GM11168 (cell line): ENCODE results near the gene DQX1.

Experiments
- in situ Hi-C: fragments of 300-500 bp; cut with MboI; formaldehyde crosslinking; loops from one replicate; pipeline ENCODE4 v1.12.0; 2022; ENCODE audit warnings: low sequenced_read_pairs; ENCODE audit not compliant: unreplicated experiment

The DQX1 gene

DNA sequence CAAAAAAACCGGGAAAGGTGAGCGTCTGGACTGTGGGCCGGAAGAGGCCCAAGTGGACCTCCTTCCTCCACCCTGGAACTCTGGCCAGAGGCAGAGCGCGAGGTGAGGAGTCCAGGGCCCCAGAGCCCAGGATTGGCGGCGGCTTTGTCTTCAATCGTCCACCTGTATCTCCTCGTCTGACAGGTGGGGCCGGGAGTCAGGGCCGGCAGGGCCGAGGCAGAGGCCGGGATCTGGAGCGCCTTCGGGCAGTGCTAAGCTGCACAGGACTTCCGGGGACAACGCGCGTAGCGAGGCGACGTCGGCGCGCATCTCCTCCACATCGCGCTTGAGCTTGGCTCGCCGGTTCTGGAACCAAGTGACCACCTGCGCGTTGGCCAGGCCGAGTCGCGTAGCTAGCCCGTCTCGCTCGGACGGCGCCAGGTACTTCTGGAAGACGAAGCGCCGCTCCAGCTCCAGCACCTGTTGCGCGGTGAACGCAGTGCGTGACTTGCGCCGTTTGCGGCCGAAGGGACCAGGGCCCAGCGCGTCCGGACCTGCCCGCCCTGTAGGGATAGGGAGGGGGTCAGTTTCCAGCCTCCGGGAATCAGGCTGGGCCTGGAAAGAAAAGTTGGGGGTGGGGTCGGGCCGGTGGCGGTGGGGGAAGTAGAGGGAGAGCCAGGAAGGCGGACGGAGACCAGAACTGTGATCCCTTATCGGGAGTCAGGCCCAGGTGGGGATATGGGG is 28.1 kb downstream of the DQX1 start:
- in situ Hi-C loops: no loop called here

DNA sequence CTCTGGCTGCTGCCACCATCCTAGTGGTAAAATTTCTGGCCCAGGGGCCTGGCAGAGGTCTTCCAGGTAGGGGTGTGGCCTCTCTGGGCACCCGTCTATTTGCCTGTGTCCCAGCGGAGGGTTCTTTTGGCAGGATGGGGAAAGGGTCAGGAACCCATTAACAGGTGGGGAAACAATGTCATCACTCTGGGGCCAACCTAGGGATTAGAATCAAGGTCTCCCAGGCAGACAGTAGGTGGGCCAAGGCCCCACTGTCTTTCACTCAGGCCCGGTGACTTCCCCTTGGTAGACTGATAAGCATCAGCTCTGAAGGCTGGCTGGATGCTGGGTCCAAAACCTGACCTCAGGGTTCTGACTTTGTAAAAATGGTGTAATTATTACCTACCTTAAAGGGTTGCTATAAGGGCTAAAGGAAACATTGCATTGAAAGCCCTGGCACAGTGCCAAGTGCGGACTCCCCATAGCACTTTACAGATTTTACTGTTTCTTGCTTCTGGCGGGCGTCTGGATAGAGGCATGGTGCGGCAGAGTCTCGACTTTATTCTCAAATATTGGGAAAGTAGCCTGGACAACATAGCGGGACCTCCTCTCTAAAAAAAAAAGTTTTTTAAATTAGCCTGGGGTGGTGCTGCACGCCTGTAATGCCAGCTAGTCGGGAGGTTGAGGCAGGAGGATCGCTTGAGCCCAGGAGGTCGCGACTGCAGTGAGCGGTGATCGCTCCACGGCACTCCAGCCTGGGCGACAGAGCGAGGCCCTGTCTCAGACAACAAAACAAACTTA is 28.8 kb downstream of the DQX1 start:
- in situ Hi-C loops: no loop called here

DNA sequence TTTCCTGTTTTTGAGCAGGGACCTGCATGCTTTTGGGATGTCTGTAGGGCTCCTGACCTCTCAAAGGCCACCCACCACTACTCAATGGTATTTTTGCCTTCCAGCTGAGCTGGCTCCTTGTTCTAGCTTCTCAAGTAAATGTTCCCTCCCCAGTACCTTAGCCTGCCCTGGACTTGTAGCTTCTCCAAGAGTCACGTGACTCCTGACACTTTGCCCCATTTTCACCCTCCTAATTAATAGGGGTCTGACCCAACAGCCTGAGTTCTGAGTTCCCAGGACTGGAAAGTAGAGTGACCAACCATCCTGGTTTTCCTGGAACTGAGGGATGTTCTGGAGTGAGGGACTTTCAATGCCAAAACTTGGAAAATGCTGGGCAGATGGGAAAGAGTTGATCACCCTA is 30.6 kb downstream of the DQX1 start:
- in situ Hi-C loops: no loop called here

DNA sequence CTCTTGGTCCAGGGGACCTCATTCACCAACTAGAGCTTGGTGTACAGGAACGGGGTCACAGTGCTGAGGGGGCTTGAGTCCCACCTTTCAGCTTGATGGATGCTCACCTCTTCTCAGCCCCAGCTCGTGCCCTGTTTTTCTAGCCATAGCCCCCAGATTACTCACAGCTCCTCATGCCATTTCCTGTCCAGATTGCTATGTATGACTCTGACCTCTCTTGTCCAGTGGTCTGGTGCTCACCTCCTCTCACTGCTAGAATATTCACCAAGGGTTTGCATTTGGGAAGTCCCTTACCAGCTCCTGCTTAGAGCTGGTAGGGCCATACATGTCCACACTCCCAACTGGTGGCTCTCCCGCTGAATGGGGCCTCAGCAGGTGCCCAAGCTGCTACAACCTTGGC is 32.5 kb downstream of the DQX1 start:
- in situ Hi-C loops: no loop called here

DNA sequence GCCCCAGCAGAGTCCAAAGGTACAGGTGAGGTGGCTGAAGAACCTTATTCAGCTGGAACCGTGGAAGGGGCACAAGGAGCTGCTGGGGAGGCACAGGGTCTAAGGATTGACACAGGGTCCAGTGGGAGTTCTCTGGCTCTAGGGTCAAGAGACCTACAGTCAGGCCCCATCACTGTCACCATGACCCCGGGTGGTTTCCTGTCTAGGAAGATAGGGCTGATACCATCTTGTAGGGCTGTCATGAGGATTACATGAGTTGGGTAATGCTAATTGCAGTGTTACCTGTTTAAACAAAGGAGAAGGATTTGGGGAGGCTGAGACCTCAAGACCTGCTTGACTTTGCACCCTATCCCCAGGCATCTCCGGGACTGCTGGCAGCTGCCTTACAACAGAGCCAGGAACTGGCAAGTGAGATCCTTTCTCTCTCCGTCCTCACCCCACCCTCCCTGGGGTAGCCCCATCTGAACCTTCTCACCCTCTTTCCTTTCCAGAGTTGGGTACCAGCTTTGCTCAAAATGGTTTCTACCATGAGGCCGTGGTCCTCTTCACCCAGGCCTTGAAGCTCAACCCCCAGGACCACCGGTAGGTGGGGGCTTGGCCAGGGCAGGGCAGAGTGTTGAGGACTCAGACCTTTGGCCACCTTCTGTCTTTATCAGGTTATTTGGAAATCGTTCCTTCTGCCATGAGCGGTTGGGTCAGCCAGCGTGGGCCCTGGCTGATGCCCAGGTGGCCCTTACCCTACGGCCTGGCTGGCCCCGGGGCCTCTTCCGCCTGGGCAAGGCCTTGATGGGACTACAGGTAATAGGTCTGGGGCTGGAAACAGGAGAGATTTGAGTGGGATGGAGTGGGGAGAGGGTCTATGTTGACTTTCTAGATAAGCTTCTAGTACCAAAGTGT is 34.1 kb downstream of the DQX1 start:
- in situ Hi-C loops: no loop called here

DNA sequence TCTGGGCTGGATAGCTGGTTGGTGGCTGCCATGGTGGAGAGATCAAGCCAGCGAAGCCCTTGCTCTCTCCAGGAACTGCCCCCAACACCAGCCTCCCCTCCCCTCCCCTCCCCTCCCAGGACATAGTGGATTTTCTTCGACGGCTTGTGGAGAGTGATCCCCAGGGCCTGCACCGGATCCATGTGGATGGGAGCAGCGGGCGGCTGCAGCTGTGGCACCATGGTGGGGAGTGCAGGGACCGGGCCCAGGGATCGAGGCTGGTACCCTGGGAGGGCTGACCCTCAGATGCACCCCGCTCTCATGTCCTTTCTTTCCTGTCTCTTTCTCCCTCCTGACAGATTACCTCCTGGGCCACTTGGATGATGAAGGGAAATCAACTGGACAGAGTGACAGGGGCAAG is 36.1 kb downstream of the DQX1 start:
- in situ Hi-C loops: no loop called here

DNA sequence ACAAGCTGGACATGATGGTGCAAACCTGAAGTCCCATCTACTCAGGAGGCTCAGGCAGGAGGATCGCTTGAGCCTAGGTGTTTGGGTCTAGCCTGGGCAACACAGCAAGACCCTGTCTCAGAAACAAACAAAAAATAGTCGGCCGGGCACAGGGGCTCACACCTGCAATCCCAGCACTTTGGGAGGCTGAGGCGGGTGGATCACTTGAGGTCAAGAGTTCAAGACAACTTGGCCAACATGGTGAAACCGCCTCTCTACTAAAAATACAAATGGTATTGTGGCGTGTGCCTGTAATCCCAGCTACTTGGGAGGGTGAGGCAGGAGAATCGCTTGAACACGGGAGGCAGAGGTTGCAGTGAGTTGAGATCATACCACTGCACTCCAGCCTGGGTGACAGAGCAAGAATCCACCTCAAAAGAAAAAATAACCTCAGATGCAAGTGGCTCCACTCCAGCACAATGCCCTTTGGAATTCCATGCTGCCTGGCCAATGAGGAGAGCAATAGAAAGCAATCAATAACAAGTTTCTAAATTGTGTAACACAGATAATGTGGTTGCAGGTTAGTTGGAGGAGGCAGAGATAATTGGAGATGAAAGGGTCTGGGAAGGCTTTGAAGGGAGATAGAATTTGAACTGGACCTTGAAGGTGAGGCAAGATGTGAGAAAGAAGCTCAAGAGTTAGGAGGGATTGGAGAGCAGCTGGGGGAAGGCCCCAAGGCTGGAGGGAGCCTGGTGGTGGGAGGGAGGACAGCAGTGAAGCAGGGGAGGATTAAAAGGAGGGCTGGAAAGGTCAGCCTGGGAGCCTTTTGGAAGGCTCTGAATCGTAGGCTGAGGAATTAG is 37.2 kb downstream of the DQX1 start:
- in situ Hi-C loops: no loop called here

DNA sequence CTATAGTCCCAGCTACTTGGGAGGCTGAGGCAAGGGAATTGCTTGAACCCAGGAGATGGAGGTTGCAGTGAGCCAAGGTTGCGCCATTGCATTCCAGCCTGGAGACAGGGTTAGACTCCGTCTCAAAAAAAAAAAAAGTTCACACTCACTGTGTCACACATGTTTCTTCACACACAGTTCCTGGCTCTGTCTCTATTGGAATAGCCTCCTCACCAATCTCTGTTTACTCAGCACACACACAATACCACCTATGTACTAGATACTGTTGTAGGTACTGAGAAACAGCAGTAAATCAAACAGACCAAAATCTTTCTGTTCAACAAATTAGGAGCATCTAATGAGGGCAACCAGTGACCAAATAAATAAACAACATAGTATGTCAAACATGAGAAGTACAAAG is 39.9 kb downstream of the DQX1 start:
- in situ Hi-C loops: no loop called here

DNA sequence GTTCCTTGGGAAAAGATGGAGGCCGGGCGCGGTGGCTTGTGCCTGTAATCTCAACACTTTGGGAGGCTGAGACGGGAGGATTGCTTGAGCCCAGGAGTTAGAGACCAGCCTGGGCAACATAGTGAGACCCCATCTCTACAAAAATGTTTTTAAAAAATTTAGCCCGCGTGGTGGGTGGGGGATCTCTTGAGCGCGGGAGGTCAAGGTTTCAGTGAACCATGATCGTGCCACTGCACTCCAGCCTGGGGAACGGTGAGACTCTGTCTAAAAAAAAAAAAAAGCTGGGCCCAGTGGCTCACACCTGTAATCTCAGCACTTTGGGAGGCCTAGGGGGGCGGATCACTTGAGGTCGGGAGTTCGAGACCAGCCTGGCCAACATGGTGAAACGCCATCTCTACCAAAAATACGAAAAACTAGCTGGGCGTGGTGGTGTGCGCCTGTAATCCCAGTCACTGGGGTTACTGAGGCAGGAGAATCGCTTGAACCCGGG is 42.3 kb downstream of the DQX1 start:
- in situ Hi-C loops: loop anchor here (5.0 kb wide), 1 partner anchor 94 kb away; no protein-coding TSS in a partner anchor

DNA sequence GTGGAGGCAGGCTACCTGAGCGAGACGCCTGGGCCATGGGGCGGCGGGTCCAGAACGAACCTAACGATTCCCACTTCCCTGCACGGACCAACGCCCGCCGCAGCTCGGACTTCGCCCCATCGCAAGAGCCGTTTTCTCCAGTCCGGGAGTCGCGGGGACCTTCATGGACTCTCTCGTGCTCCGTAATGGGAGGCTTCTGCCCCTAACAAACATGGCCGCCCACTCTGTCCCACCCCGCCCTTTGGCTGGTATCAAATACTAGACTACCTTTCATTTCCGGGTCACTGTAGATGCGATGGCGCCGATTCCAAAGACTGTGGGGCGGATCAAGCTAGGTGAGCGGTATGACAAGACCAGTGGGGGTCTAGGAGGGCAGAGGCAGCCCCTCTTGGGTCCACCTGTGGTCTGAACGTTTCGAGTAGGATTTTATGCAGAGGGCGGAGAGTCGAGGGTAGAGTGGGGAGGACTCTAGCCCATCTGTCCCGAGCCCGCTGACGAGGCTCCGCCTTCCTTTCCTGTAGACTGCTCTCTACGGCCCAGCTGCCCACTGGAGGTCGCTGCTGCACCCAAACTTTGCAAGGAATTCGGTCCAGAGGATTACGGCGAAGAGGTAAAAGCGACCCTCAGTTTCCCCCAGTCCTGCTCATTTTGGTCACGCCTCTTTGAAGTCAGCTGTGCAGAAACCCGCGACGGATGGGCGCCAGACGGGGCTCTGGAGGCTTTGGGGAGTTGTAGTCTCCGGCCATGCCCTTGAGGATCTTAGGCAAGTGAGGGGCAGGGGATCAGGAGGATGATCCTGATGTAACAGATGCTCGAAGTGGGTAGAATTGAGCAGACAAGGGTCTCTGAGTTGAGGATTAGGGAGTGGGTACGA is 43.0 kb downstream of the DQX1 start, which contains the start of the genes CCDC142 and TTC31:
Gene CCDC142, minus strand, starts transcription at position 198 of the 874 bp plus-strand sequence. Its CDS starts 161 bp downstream, at position 37.
Gene TTC31, plus strand, starts transcription at position 281 of the 874 bp plus-strand sequence. Its CDS starts 15 bp downstream, at position 296.
- in situ Hi-C loops: loop anchor here (5.0 kb wide), 1 partner anchor 94 kb away; no protein-coding TSS in a partner anchor

DNA sequence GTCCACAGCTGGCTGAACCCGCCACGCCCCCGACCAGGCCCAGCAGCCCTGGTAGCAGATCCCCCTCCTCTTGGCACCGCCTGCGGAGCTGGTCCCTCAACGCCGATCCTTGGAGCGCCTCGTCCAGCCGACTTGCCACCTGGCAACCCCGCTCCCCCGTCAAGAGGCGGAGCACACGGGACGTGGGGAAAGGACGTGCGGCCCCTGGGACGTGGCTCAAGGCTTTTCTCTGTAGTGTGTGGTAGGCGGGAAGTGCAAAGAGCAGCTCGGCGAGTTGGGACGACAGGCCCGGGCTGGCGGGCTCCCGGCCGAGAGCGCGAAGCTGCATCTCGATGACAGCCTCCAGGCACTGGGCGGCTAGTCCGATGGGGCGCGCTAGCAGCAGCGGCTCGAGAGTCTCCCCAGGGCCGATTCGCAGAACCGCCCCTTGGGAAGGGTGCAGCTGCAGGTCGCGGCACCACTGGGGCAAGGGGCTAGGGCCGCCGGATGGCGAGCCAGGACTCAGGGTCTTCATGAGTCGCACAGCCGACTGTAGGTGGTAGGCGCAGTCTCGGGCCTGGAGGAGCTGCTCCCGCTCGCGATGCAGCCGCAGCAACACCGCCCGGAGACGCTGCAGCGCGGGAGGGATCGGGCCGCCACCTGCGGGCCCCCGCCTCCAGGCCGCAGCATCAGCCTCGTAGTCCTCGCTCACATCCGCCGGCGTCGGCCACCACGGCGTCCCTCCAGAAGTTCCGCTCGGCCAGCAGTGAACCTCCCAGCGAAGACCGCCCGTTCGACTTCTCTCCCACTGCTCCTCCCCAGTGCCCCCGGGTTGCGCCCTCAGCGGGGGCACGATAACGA is 43.9 kb downstream of the DQX1 start:
- in situ Hi-C loops: loop anchor here (5.0 kb wide), 1 partner anchor 95 kb away; no protein-coding TSS in a partner anchor

DNA sequence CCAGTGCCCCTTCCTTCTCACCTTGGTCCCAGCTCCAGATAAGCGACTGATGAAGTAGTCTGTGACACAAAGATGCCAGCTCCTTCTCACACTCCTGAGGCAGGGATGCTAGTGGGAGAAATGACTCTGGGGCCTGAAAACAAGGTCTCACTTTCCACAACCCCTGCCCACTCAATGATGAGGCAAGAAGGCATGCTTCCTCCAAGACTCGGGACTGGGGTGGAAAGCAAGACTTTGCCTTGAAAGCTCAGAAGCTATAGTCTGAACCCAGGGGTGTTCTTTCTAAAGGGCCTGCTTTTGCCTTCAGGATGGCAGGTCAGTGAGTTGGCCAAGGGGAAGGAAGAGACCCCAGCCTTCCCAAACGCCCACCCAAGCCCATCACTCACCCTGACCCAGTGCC is 44.6 kb downstream of the DQX1 start:
- in situ Hi-C loops: loop anchor here (5.0 kb wide), 1 partner anchor 96 kb away; no protein-coding TSS in a partner anchor

DNA sequence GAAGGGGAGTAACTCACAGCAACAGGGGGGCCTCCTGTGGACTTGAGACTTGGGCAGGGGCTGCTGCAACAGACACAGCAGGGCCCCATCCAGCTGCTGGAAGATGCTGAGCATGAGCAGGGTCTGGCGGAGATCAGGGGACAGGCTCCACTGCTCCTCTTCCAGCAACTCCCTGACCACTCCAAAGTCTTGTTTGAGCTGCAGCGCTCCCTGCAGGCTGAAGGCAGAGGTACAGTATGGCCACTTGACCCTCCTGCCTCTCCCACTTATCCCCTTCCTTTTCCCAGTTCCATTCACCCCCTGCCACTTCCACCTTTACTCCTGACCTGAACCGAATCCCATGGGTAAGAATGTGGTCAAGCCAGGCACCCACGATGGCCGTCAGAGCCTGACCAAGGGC is 51.1 kb downstream of the DQX1 start:
- in situ Hi-C loops: no loop called here

DNA sequence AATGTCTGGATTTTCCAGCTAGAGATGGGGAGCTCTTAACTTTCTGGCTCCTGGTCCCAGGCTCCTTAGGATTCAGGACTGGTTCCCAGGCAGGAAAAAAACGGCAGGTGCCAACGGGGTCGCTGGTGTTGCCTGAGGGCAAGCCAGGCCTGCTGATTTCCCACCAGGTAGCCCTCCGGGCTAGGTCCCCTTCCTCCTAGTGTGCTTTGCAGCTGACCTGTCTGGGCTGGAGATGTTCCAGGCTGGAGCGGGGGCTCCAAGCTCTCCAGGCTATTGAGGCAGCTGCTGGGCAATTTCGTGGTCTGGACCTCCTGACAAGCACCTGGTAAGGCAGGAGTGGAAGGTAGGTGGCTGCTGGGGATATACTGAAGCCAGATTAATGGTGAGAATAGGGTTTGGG is 51.5 kb downstream of the DQX1 start:
- in situ Hi-C loops: no loop called here

DNA sequence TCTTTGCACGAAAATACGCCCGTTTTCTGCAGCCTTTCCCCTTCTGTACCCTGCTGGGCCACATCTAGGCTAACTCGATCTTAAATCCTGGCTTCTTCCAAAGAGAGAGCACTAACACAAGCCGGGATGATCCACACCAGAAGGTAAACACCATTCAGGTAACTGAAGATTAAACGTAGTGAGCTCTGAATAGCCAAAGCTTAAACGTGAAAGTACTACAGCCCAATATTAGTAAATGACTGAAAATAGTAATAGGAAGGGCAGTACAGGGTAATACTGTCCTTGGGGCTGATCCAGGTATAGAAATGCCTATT is 53.1 kb downstream of the DQX1 start:
- in situ Hi-C loops: no loop called here

DNA sequence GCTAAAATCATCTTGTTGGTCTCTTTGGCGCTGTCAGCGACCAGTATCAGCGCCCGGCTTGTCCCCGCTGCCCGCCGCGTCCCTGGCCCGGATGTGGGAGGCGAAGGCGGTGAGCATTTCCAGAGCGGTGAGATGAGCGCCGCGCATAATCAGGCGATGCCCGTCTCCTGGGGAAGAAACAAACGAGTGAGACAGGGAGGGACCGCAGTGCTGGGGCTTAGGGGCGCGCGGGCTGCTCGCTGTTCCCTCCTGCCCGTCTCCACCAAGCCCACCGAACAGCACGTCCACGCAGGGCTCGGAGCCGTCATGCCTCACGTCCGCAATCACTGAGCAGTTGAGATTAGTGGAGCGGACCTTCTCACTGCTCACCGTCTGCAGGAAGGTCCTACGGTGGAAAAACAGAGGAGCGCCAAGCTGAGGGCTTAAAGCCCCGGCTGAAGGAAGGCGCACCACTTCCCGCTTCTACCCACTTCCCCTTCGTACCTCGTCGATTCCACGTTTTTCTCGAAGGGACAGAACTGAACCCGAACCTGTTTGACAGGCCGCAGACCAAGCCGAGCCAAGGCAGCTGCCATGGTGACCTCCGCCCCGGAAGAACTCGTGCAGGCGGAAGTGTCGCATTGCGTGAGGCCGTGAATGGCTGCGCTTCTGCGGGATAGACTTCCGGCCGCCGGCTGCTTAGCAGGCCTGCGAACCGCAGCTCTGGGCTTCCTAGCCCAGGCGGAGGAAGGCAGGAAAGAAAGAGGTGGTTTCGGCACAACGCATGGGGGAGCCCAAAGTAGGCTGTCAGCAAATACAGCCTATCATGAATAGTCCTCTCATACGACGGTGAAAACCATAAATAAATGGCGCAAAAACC is 53.7 kb downstream of the DQX1 start, which contains the start of gene MRPL53:
Gene MRPL53, minus strand, starts transcription at position 595 of the 859 bp plus-strand sequence. Its CDS starts 20 bp downstream, at position 575.
- in situ Hi-C loops: no loop called here
